ENCODE data around the gene ZNRD2. TPM values are rescaled to one million over a fixed set of nuclear protein-coding genes. Genes with fewer than 3 reads are reported as not detected.

ZNRD2 gene
- total RNA-seq, 1 donor from 2014 or later = 67.3 TPM

GRCh38 chr11:65558930-65559509 is 11.3 kb upstream of the ZNRD2 start:
- DNase-seq (ENCODE audit: low read depth) = no peak
- no peak for TF ChIP-seq CTCF (IDR thresholded peaks at IDR 0.05; ENCODE audit: insufficient read depth, low read length, poor library complexity, severe bottlenecking)
- no peak overlapping the region for H3K4me3 ChIP-seq (ENCODE audit: low read depth, low read length)
- no peaks in the 10 kb centered on the region for H3K36me3 ChIP-seq (ENCODE audit: control insufficient read depth, insufficient read depth, low read length)
- H3K27me3 ChIP-seq (ENCODE audit: control insufficient read depth, insufficient read depth, low read length) = no peaks in the 10 kb centered on the region

DNA sequence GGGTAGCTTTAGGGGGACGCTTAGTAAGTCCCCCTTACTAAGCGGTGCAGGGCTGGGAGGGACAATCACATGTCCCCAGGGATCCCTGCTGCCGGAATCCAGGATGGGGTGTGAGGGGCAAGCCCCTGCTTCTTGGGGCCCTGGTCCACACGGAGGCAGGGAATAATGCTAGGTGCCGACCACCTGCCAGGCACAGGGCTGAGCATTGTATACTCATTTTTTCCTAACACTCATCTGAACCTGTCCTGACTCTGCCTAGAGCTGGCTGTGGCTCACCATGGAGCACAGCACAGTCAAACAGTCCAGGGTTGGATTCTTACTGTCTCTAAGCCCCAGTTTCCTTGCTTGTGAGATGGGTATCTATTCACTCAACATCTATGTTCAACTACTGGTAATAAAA is 10.7 kb upstream of the ZNRD2 start:
- Histone ChIP-seq H3K27me3 (ENCODE audit: control insufficient read depth, insufficient read depth, low read length) (no peaks in the 10 kb centered on the region), H3K4me3 (ENCODE audit: low read depth, low read length) (no peak overlapping the region), H3K36me3 (ENCODE audit: control insufficient read depth, insufficient read depth, low read length) (no peaks in the 10 kb centered on the region)
- no peak for DNase-seq (ENCODE audit: low read depth)
- TF ChIP-seq CTCF (IDR thresholded peaks at IDR 0.05; ENCODE audit: insufficient read depth, low read length, poor library complexity, severe bottlenecking) = no peak

- H3K4me3 ChIP-seq (ENCODE audit: low read depth, low read length) = no peak overlapping the region
- H3K27me3 ChIP-seq (ENCODE audit: control insufficient read depth, insufficient read depth, low read length) = no peaks in the 10 kb centered on the region
- no peak for DNase-seq (ENCODE audit: low read depth)
- no peak for TF ChIP-seq CTCF (IDR thresholded peaks at IDR 0.05; ENCODE audit: insufficient read depth, low read length, poor library complexity, severe bottlenecking)
- H3K36me3 ChIP-seq (ENCODE audit: control insufficient read depth, insufficient read depth, low read length) = no peaks in the 10 kb centered on the region
These were observed 10.2 kb upstream of the ZNRD2 start for GRCh38 chr11:65559951-65560537.

GRCh38 chr11:65560555-65561418 is 9.5 kb upstream of the ZNRD2 start:
- Histone ChIP-seq H3K4me3 (ENCODE audit: low read depth, low read length) (no peak overlapping the region), H3K27me3 (ENCODE audit: control insufficient read depth, insufficient read depth, low read length) (no peaks in the 10 kb centered on the region), H3K36me3 (ENCODE audit: control insufficient read depth, insufficient read depth, low read length) (no peaks in the 10 kb centered on the region)
- DNase-seq (ENCODE audit: low read depth) = no peak
- TF ChIP-seq CTCF (IDR thresholded peaks at IDR 0.05; ENCODE audit: insufficient read depth, low read length, poor library complexity, severe bottlenecking) = no peak

DNA sequence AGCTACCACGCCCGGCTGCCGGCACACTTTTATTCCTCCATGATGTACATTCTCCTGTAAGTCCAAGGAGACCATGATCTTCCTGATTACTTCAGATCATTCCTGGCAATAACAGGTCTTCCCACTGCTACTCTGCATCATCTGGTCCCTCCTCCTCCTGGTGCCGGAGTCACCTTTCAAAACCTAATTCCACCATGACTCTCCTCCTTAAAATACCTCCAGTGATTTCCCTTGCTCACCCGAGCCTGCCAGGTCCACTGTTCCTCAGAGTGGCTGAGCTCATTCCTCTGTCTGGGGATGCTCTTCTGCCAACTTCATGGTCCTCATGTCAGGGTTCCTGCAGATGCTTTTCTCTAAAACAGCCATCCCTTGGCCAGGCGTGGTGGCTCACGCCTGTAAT is 8.3 kb upstream of the ZNRD2 start:
- H3K27me3 ChIP-seq (ENCODE audit: control insufficient read depth, insufficient read depth, low read length) = no peaks in the 10 kb centered on the region
- H3K36me3 ChIP-seq (ENCODE audit: control insufficient read depth, insufficient read depth, low read length) = no peaks in the 10 kb centered on the region
- no peak for DNase-seq (ENCODE audit: low read depth)
- TF ChIP-seq CTCF (IDR thresholded peaks at IDR 0.05; ENCODE audit: insufficient read depth, low read length, poor library complexity, severe bottlenecking) = no peak
- no peak overlapping the region for H3K4me3 ChIP-seq (ENCODE audit: low read depth, low read length)
